K562 (cell line): ENCODE data around the gene LEAP2. TPM values are rescaled to one million over a fixed set of nuclear protein-coding genes. Genes with fewer than 3 reads are reported as not detected.

Experiments
- ATAC-seq: fragments of 200-7000 bp; cut with Tn5 transposase; 3 replicates; pipeline ENCODE4 v1.9.1; 2020; ENCODE audit warnings: moderate library complexity
- BruUV-seq: library from RNA; stranded (reverse); fragments of 400-500 nt; replicated peaks from 2 replicates; lab custom pipeline; 2021; lab: Mats Ljungman, UMichigan
- CTCF ChIA-PET: fragments of 300-600 bp; formaldehyde crosslinking; extraction: SDS; loops from one replicate; lab custom pipeline; 2021; ENCODE audit warnings: low intra/inter-chr PET ratio; lab: Yijun Ruan, JAX
- POLR2A ChIA-PET: fragments of 300-600, 350-650 bp; sonication (Branson Sonifier 250); formaldehyde crosslinking; extraction: SDS; loops from one replicate; lab custom pipeline; 2021; ENCODE audit warnings: antibody characterized with exemption, inconsistent platforms; lab: Yijun Ruan, JAX
- DNase-seq, 4 experiments: peaks; one replicate each; pipeline versions ENCODE4 v3.0.0 to v3.0.0-alpha.2; 2011 to 2018; ENCODE audit warnings: low spot score in 3 of 4, mixed read lengths in 3 of 4; ENCODE audit errors: extremely low read depth in 1 of 4
- FAIRE-seq: peaks from 2 replicates; lab custom pipeline; 2011; peaks lifted over from hg19 to GRCh38; lab: Jason Lieb, UNC
- H2AFZ ChIP-seq: 2 replicates; pipeline ENCODE4 v1.6.0; 2011; ENCODE audit warnings: low read depth, low read length, control low read depth, inconsistent platforms
- H3K27ac ChIP-seq: fragments of 200-600 bp; 3 replicates; pipeline ENCODE4 v1.8.0; 2011; ENCODE audit warnings: low read depth, mild to moderate bottlenecking, control low read depth, inconsistent platforms, low read length, moderate library complexity, mixed read lengths; ENCODE audit errors: extremely low read depth
- H3K27me3 ChIP-seq, 2 experiments: fragments of 300-600 bp in 1 of 2; 2 replicates in 1 of 2; 3 replicates in 1 of 2; pipeline versions ENCODE4 v1.6.0 to v1.8.0; 2011; ENCODE audit warnings: inconsistent platforms in 2 of 2, low read length in 2 of 2, mild to moderate bottlenecking in 1 of 2, mixed read lengths in 1 of 2, moderate library complexity in 1 of 2; ENCODE audit not compliant: control insufficient read depth in 2 of 2, insufficient read depth in 2 of 2
- H3K36me3 ChIP-seq: fragments of 300-600 bp; 3 replicates; pipeline ENCODE4 v1.8.0; 2011; ENCODE audit warnings: mild to moderate bottlenecking, low read length, inconsistent platforms; ENCODE audit not compliant: control insufficient read depth, insufficient read depth
- H3K4me1 ChIP-seq, 2 experiments: fragments of 200-600 bp in 1 of 2; replicated peaks in 1 of 2; 2 replicates in 1 of 2; 3 replicates in 1 of 2; pipeline versions ENCODE4 v1.5.1 to v1.8.0; 2011; ENCODE audit warnings: inconsistent platforms in 2 of 2, low read length in 2 of 2, mild to moderate bottlenecking in 1 of 2, mixed read lengths in 1 of 2, moderate library complexity in 1 of 2; ENCODE audit not compliant: control insufficient read depth in 2 of 2, insufficient read depth in 2 of 2
- H3K4me2 ChIP-seq: 2 replicates; pipeline ENCODE4 v1.6.1; 2011; ENCODE audit warnings: low read length, control low read depth, inconsistent platforms, mixed read lengths; ENCODE audit not compliant: insufficient read depth
- H3K4me3 ChIP-seq: fragments of 200-600 bp; sonication (generic), shearing (Covaris generic); 2 replicates; pipeline ENCODE4 v1.5.1; 2016; ENCODE audit warnings: control low read depth, inconsistent platforms
- H3K79me2 ChIP-seq: fragments of 200-600 bp; 3 replicates; pipeline ENCODE4 v1.8.0; 2011; ENCODE audit warnings: low read length, inconsistent platforms; ENCODE audit not compliant: control insufficient read depth, insufficient read depth
- H3K9ac ChIP-seq, 2 experiments: 2 replicates each; pipeline versions ENCODE4 v1.6.0 to v1.6.1; 2011; ENCODE audit warnings: low read depth in 2 of 2, low read length in 2 of 2, control low read depth in 1 of 2, inconsistent platforms in 1 of 2, mild to moderate bottlenecking in 1 of 2, mixed read lengths in 1 of 2; ENCODE audit not compliant: insufficient read depth in 1 of 2
- H3K9me1 ChIP-seq: one replicate; pipeline ENCODE4 v1.6.0; 2011; ENCODE audit warnings: inconsistent platforms, mild to moderate bottlenecking, low read length, moderate library complexity; ENCODE audit not compliant: control insufficient read depth, insufficient read depth
- H3K9me3 ChIP-seq: replicated peaks from 2 replicates; pipeline ENCODE4 v1.5.1; 2011; ENCODE audit warnings: low read depth, low read length, inconsistent platforms; ENCODE audit not compliant: control insufficient read depth, insufficient read depth
- H4K20me1 ChIP-seq: replicated peaks from 2 replicates; pipeline ENCODE4 v1.6.1; 2011; ENCODE audit warnings: low read length, inconsistent platforms, mixed read lengths; ENCODE audit not compliant: control insufficient read depth, insufficient read depth
- ASH1L ChIP-seq: fragments of 450-650 bp; IDR thresholded peaks from 2 replicates; pipeline ENCODE4 v1.6.1; 2018; ENCODE audit warnings: borderline replicate concordance, mild to moderate bottlenecking, low read depth; ENCODE audit not compliant: partially characterized antibody
- BCL6 ChIP-seq: fragments of 250-450 bp; sonication (Bioruptor Pico); IDR thresholded peaks from 2 replicates; pipeline ENCODE4 v1.4.0; 2020
- SREBF2 ChIP-seq: sonication (generic); formaldehyde crosslinking; IDR thresholded peaks from 2 replicates; pipeline ENCODE4 v1.4.0; 2020; ENCODE audit warnings: mild to moderate bottlenecking, missing genetic modification reagents
- SUPT5H ChIP-seq: fragments of 450-650 bp; IDR thresholded peaks from 2 replicates; pipeline ENCODE4 v1.6.1; 2016
- XRCC4 ChIP-seq: IDR thresholded peaks from one replicate; pipeline ENCODE4 v1.6.1; 2011; ENCODE audit not compliant: insufficient read depth, insufficient read length; ENCODE audit errors: extremely low read depth
- ZNF445 ChIP-seq: fragments of 250-450 bp; sonication (Bioruptor Pico); IDR thresholded peaks from 2 replicates; pipeline ENCODE4 v1.4.0; 2020; ENCODE audit warnings: low read depth, mild to moderate bottlenecking, moderate library complexity
- WGBS: fragments of 100-300 bp; shearing (Covaris generic); methylation state at CpG from one replicate; pipeline ENCODE4 v1.1.6; 2016; ENCODE audit warnings: low coverage, mixed read lengths; ENCODE audit not compliant: insufficient coverage; ENCODE audit errors: missing lambda C conversion rate; 5-methylcytosine and 5-hydroxymethylcytosine counted together
- in situ Hi-C: fragments of 300-500 bp; cut with MboI; formaldehyde crosslinking; loops from 4 replicates; pipeline ENCODE4 v1.15.0; 2018; ENCODE audit warnings: inconsistent platforms, mixed read lengths
- intact Hi-C: fragments of 100-400 bp; cut with micrococcal nuclease; formaldehyde crosslinking; loops from 2 replicates; pipeline ENCODE4 v1.14.2; 2022
- polyA plus RNA-seq, 8 experiments: library from polyadenylated mRNA; depleted of rRNA in 4 of 8; stranded (reverse) in 5 of 8; unstranded in 3 of 8; fragments of >200 nt; fragmentation: Nextera tagmentation in 2 of 8; fragmentation: Illumina TruSeq in 1 of 8; extraction: Ambion mirVana in 2 of 8; extraction: Trizol in 1 of 8; gene quantifications; 2 replicates each; pipeline versions ENCODE4 v1.2.1 to v1.2.3, GENCODE V29; 2011 to 2014; ENCODE audit warnings: inconsistent platforms in 1 of 8, missing spikeins in 1 of 8
- total RNA-seq, 7 experiments: library from RNA; depleted of rRNA in 6 of 7; stranded (reverse); fragments of >200 nt in 6 of 7; fragmentation: Illumina TruSeq in 2 of 7; extraction: Trizol in 2 of 7; gene quantifications; 2 replicates each; pipeline versions ENCODE4 v1.2.1 to v1.2.3, GENCODE V29; 2011 to 2021; ENCODE audit warnings: low replicate concordance in 1 of 7
- TF ChIP-seq, protein P1 (sequence below): fragments of 450-650 bp; formaldehyde crosslinking; IDR thresholded peaks from 2 replicates; pipeline ENCODE4 v1.4.0; 2020; ENCODE audit warnings: mild to moderate bottlenecking, moderate library complexity

The LEAP2 gene
- total and polyA plus RNA-seq, 9 of the 15 experiments (the other 6 are each of a cell fraction or from before 2014, with no cell fraction given), result 1.1 to 5.6 (median 2.5) TPM

DNA sequence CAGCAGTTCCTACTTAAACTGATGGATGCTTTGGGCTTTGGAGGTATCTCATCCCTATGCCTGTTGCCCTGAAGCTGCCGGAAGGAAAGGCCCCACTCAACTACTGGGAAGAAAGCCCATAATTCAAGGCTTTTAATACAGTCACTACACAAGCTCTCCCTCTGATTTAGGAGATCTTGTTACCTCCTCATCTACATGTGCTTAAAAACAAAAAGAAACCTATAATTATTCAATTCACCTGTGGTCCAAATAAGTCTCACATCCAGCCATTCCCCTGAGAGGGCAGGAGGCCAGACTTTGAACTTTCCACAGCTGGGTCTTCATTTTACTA is 715 bp upstream of the LEAP2 start:
- 77% methylated on average over 1 of the region's 1 CpG for WGBS
- DNase-seq (no peak), FAIRE-seq (no peak), ATAC-seq (no peak)
- Histone ChIP-seq H4K20me1 (peaks cover 4% of the 10 kb centered on the region; the same call in 1 of the 2 replicates), H3K9ac (no peak overlapping the region), H3K9me1 (no peaks in the 10 kb centered on the region), H3K4me2 (no peak overlapping the region), H3K27me3 (no peaks in the 10 kb centered on the region), H3K79me2 (peaks cover 9% of the 10 kb centered on the region), H3K36me3 (peaks cover 63% of the 10 kb centered on the region), H2AFZ (no peak overlapping the region), H3K27ac (no peak overlapping the region), H3K9me3 (no peaks in the 10 kb centered on the region), H3K4me1 (peaks cover 0 to 20% of the 10 kb centered on the region in 2 experiments; a peak in 3 of 5 replicates), H3K4me3 (no peak overlapping the region)
- CTCF ChIA-PET, result no interaction called here
- TF ChIP-seq XRCC4, result no peak
- TF ChIP-seq, protein P1, sequence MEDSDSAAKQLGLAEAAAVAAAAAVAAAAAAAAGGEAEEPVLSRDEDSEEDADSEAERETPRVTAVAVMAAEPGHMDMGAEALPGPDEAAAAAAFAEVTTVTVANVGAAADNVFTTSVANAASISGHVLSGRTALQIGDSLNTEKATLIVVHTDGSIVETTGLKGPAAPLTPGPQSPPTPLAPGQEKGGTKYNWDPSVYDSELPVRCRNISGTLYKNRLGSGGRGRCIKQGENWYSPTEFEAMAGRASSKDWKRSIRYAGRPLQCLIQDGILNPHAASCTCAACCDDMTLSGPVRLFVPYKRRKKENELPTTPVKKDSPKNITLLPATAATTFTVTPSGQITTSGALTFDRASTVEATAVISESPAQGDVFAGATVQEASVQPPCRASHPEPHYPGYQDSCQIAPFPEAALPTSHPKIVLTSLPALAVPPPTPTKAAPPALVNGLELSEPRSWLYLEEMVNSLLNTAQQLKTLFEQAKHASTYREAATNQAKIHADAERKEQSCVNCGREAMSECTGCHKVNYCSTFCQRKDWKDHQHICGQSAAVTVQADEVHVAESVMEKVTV, result 0 out of 2 replicates have a peak, but pooled peaks have one; percentile 5
- POLR2A ChIA-PET, result interaction anchor here (0.7 to 1.4 kb wide), 8 partner anchors 11 to 1213 kb away, joined by 3 to 6 read pairs (median 3); no protein-coding TSS in a partner anchor
- BruUV-seq, result no TSS peak
- intact Hi-C loops (no loop called here), in situ Hi-C loops (loop anchor here (5.0 kb wide), 1 partner anchor 345 kb away; no protein-coding TSS in a partner anchor)

DNA sequence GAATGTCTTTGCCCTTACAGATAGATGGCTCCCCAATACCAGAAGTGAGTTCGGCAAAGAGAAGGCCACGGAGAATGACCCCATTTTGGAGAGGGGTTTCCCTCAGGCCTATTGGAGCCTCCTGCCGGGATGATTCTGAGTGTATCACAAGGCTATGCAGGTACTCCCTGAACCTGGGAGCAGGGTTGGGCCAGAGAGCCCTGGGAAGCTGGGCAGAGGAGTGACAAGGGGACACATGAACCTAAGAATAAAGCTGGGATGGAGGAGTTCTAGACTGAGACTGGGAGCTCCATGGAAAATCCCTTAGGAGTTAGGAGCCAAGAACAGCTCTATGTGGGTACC is 433 bp downstream of the LEAP2 start:
- FAIRE-seq, result no peak
- Histone ChIP-seq H2AFZ (no peak overlapping the region), H3K9ac (no peak overlapping the region; a peak in 1 of 4 replicates), H3K9me3 (no peaks in the 10 kb centered on the region), H3K79me2 (no peaks in the 10 kb centered on the region), H3K27me3 (no peaks in the 10 kb centered on the region), H3K9me1 (no peaks in the 10 kb centered on the region), H3K27ac (no peak overlapping the region), H3K4me3 (no peak overlapping the region), H3K36me3 (peaks cover 59% of the 10 kb centered on the region), H3K4me2 (no peak overlapping the region), H4K20me1 (peaks cover 4% of the 10 kb centered on the region; the same call in 1 of the 2 replicates), H3K4me1 (peaks cover 0 to 19% of the 10 kb centered on the region in 2 experiments; a peak in 2 of 5 replicates)
- no peak for DNase-seq
- ATAC-seq, result no peak
- BruUV-seq, result no TSS peak
- intact Hi-C loops, result no loop called here
- no peak for TF ChIP-seq BCL6
- 0 out of 2 replicates have a peak, but pooled peaks have one; percentile 15 for TF ChIP-seq SUPT5H
- TF ChIP-seq SREBF2 (CRISPR knock-in tag), result no peak
- TF ChIP-seq ZNF445 (CRISPR knock-in tag), result no peak
- TF ChIP-seq ASH1L, result no peak
- 70% methylated on average over 3 of the region's 3 CpGs for WGBS
- ChIA-PET POLR2A (no interaction called here), CTCF (no interaction called here)
- in situ Hi-C loops, result loop anchor here (5.0 kb wide), 1 partner anchor 347 kb away; no protein-coding TSS in a partner anchor
